WTC11 (cell line): ENCODE measurements around the gene RPL9. TPM values are rescaled to one million over a fixed set of nuclear protein-coding genes. Genes with fewer than 3 reads are reported as not detected.

Experiments
- ATAC-seq: fragments of 200-7000 bp; cut with Tn5 transposase; 2 replicates; pipeline ENCODE4 v1.10.0; 2021; ENCODE audit warnings: mild to moderate bottlenecking, moderate library complexity
- CTCF ChIA-PET: fragments of 300-600 bp; sonication (Branson Sonifier 250); formaldehyde crosslinking; loops from one replicate; lab custom pipeline; 2021; ENCODE audit warnings: antibody characterized with exemption; lab: Charles Lee
- POLR2A ChIA-PET: fragments of 350-600 bp; sonication (Branson Sonifier 250); formaldehyde crosslinking; loops from one replicate; lab custom pipeline; 2021; ENCODE audit warnings: antibody characterized with exemption; lab: Charles Lee
- DNase-seq: peaks from one replicate; pipeline ENCODE4 v3.0.0; 2021; ENCODE audit warnings: low spot score
- H3K27ac Mint-ChIP-seq: 2 replicates; pipeline ENCODE4 v1.8.0; 2021; ENCODE audit warnings: mixed read lengths
- H3K27me3 Mint-ChIP-seq: 2 replicates; pipeline ENCODE4 v1.8.0; 2021; ENCODE audit warnings: low read depth, mild to moderate bottlenecking, moderate library complexity, mixed read lengths
- H3K36me3 Mint-ChIP-seq: 2 replicates; pipeline ENCODE4 v1.8.0; 2021; ENCODE audit warnings: mixed read lengths
- H3K4me1 Mint-ChIP-seq: 2 replicates; pipeline ENCODE4 v1.8.0; 2022; ENCODE audit warnings: mixed read lengths
- H3K4me3 Mint-ChIP-seq: 2 replicates; pipeline ENCODE4 v1.8.0; 2021; ENCODE audit warnings: mild to moderate bottlenecking, moderate library complexity, mixed read lengths
- H3K9me3 Mint-ChIP-seq: 2 replicates; pipeline ENCODE4 v1.8.0; 2021; ENCODE audit warnings: mixed read lengths
- ATF1 ChIP-seq: sonication (generic); formaldehyde crosslinking; IDR thresholded peaks from 2 replicates; pipeline ENCODE4 v1.8.1; 2023; ENCODE audit warnings: mild to moderate bottlenecking, moderate library complexity, missing genetic modification reagents
- CBFB ChIP-seq: sonication (generic); formaldehyde crosslinking; IDR thresholded peaks from 2 replicates; pipeline ENCODE4 v1.8.1; 2022; ENCODE audit warnings: mild to moderate bottlenecking, low read depth, missing genetic modification reagents
- GABPB1 ChIP-seq: sonication (generic); formaldehyde crosslinking; IDR thresholded peaks from 2 replicates; pipeline ENCODE4 v1.8.1; 2023; ENCODE audit warnings: mild to moderate bottlenecking, missing genetic modification reagents
- GRHL2 ChIP-seq: fragments of 250-450 bp; sonication (Bioruptor Pico); IDR thresholded peaks from 2 replicates; pipeline ENCODE4 v1.8.0; 2022; ENCODE audit warnings: mild to moderate bottlenecking, moderate library complexity; ENCODE audit not compliant: insufficient replicate concordance, severe bottlenecking
- JUN ChIP-seq: sonication (generic); formaldehyde crosslinking; IDR thresholded peaks from 2 replicates; pipeline ENCODE4 v1.8.0; 2023; ENCODE audit warnings: mild to moderate bottlenecking, missing genetic modification reagents
- OVOL2 ChIP-seq: fragments of 250-450 bp; sonication (Bioruptor Pico); IDR thresholded peaks from 2 replicates; pipeline ENCODE4 v1.9.0; 2021; ENCODE audit warnings: mild to moderate bottlenecking, borderline replicate concordance
- RORB ChIP-seq: fragments of 250-450 bp; sonication (Bioruptor Pico); IDR thresholded peaks from 2 replicates; pipeline ENCODE4 v1.9.0; 2021; ENCODE audit warnings: mild to moderate bottlenecking
- SMAD3 ChIP-seq: sonication (generic); formaldehyde crosslinking; IDR thresholded peaks from 2 replicates; pipeline ENCODE4 v1.8.0; 2022; ENCODE audit warnings: missing genetic modification reagents, mild to moderate bottlenecking, borderline replicate concordance
- TCF7 ChIP-seq: sonication (generic); formaldehyde crosslinking; IDR thresholded peaks from 2 replicates; pipeline ENCODE4 v1.8.0; 2022; ENCODE audit warnings: mild to moderate bottlenecking, low read depth, missing genetic modification reagents, moderate library complexity
- ZNF219 ChIP-seq: sonication (generic); formaldehyde crosslinking; IDR thresholded peaks from 2 replicates; pipeline ENCODE4 v1.8.0; 2023; ENCODE audit warnings: missing genetic modification reagents, mild to moderate bottlenecking, borderline replicate concordance
- ZNF416 ChIP-seq: fragments of 250-450 bp; sonication (Bioruptor Pico); IDR thresholded peaks from 2 replicates; pipeline ENCODE4 v1.9.0; 2021; ENCODE audit warnings: mild to moderate bottlenecking, inconsistent platforms
- total RNA-seq: library from RNA; stranded (reverse); gene quantifications from 3 replicates; pipeline ENCODE4 v1.2.3, GENCODE V29; 2021
- TF ChIP-seq, protein P1 (sequence below): sonication (generic); formaldehyde crosslinking; IDR thresholded peaks from 2 replicates; pipeline ENCODE4 v1.8.0; 2022; ENCODE audit warnings: mild to moderate bottlenecking, missing genetic modification reagents
- TF ChIP-seq, protein P2 (sequence below): sonication (generic); formaldehyde crosslinking; conservative IDR thresholded peaks from 2 replicates; pipeline ENCODE4 v1.8.1; 2023; ENCODE audit warnings: mild to moderate bottlenecking, low read depth, missing genetic modification reagents, moderate library complexity
- TF ChIP-seq, protein P3 (sequence below): sonication (generic); formaldehyde crosslinking; IDR thresholded peaks from 2 replicates; pipeline ENCODE4 v1.8.1; 2022; ENCODE audit warnings: mild to moderate bottlenecking, missing genetic modification reagents, moderate library complexity, borderline replicate concordance
- TF ChIP-seq, protein P4 (sequence below): sonication (generic); formaldehyde crosslinking; conservative IDR thresholded peaks from 2 replicates; pipeline ENCODE4 v1.8.1; 2022; ENCODE audit warnings: mild to moderate bottlenecking, missing genetic modification reagents
- TF ChIP-seq, protein P5 (sequence below): sonication (generic); formaldehyde crosslinking; IDR thresholded peaks from 2 replicates; pipeline ENCODE4 v1.8.0; 2022; ENCODE audit warnings: missing genetic modification reagents

The RPL9 gene
- total RNA-seq, 1 experiment from 2014 or later, result 1,191 TPM

DNA sequence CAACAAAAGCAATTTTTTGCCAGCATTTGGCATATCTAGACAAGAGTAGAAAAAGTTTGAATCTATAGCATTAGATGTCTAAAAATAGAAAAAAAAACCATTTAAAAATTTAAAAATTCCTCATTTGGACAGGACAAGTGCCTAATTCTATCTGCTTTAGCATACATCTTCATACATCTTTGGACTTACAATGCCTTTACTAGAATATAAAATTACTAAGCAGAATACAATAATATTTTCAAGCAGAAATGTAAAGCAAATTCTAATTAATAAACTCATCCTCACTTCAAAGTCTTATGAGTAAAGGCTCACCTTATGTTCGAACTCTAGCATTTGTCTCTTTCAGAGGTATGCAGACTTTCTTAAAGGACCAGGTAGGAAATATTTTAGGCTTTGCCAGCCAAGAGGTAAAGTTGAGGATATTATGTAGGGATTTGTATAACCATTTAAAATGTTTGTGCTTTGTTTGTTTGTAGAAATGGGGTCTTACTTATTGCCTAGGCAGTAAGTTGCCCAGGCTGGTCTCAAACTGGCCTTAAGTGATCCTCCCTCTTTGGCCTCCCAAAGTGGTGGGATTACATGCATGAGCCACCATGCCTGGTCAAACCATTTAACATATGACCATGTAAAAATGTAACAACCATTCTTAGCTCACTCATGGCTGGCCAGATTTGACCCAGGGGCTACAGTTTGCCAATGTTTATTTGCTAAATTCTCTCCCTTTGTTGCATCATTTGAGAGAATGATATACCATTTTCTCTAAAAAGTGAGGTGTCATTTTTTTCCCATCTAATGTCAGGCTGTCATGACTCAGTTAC is 39.4 kb upstream of the RPL9 start:
- no peaks in the 10 kb centered on the region for H3K27me3 Mint-ChIP-seq
- DNase-seq (no peak), ATAC-seq (no peak)
- no peak overlapping the region for H3K27ac Mint-ChIP-seq
- H3K9me3 Mint-ChIP-seq, result no peaks in the 10 kb centered on the region
- H3K4me1 Mint-ChIP-seq, result no peaks in the 10 kb centered on the region
- CTCF ChIA-PET, result no interaction called here
- TF ChIP-seq GRHL2 (CRISPR knock-in tag), result no peak
- TF ChIP-seq GABPB1 (CRISPR knock-in tag), result peak; percentile 59; the same call in 1 of the 2 replicates
- H3K4me3 Mint-ChIP-seq, result no peak overlapping the region
- POLR2A ChIA-PET, result no interaction called here
- peaks cover 36% of the 10 kb centered on the region for H3K36me3 Mint-ChIP-seq

DNA sequence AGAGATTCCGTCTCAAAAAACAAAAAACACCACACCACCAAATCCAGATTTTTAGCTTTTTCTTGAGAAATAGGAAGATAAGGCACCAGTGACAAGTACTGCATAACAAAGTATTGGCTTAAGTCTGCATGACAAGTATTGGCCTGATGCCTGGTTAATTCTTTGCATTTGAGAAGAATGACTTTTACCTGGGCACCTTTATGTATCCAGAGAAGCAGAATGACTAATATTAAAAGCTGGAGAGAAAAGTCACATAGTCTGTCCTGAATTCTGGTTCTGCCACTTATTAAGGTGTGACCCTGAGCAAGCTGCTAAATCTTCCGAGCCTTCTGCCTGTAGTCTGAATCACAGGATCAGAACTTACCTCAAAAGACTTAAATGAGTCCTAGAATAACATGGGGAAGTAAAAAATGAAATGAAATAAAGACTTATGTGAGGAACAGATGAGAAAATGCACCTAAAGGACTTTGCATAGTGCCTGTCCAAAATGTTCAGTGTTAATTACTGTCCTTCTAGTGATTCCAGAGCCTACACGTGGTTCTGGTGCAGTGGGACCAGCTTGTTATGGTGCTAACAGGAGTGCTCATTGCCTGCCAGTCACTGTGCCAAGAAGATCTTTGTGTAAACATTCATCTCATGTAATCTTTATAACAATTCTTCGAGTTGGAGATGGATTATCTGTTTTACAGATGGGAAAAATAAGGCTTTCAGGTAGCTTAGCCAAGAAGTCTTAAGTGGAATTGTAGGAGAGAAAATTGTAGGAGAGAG is 36.9 kb upstream of the RPL9 start:
- ATAC-seq, result no peak
- Mint-ChIP-seq H3K27me3 (no peaks in the 10 kb centered on the region), H3K9me3 (no peaks in the 10 kb centered on the region), H3K4me3 (no peak overlapping the region), H3K36me3 (peaks cover 15% of the 10 kb centered on the region)
- CTCF ChIA-PET, result interaction anchor here (1.0 kb wide), 1 partner anchor 60 kb away, joined by 3 read pairs; no protein-coding TSS in a partner anchor
- no peak for DNase-seq
- no peak for TF ChIP-seq OVOL2 (CRISPR knock-in tag)
- TF ChIP-seq RORB (CRISPR knock-in tag), result no peak
- TF ChIP-seq SMAD3 (CRISPR knock-in tag), result no peak
- TF ChIP-seq TCF7, result no peak
- TF ChIP-seq, protein P1, sequence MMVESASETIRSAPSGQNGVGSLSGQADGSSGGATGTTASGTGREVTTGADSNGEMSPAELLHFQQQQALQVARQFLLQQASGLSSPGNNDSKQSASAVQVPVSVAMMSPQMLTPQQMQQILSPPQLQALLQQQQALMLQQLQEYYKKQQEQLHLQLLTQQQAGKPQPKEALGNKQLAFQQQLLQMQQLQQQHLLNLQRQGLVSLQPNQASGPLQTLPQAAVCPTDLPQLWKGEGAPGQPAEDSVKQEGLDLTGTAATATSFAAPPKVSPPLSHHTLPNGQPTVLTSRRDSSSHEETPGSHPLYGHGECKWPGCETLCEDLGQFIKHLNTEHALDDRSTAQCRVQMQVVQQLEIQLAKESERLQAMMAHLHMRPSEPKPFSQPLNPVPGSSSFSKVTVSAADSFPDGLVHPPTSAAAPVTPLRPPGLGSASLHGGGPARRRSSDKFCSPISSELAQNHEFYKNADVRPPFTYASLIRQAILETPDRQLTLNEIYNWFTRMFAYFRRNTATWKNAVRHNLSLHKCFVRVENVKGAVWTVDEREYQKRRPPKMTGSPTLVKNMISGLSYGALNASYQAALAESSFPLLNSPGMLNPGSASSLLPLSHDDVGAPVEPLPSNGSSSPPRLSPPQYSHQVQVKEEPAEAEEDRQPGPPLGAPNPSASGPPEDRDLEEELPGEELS (CRISPR knock-in tag), result no peak
- TF ChIP-seq, protein P2, sequence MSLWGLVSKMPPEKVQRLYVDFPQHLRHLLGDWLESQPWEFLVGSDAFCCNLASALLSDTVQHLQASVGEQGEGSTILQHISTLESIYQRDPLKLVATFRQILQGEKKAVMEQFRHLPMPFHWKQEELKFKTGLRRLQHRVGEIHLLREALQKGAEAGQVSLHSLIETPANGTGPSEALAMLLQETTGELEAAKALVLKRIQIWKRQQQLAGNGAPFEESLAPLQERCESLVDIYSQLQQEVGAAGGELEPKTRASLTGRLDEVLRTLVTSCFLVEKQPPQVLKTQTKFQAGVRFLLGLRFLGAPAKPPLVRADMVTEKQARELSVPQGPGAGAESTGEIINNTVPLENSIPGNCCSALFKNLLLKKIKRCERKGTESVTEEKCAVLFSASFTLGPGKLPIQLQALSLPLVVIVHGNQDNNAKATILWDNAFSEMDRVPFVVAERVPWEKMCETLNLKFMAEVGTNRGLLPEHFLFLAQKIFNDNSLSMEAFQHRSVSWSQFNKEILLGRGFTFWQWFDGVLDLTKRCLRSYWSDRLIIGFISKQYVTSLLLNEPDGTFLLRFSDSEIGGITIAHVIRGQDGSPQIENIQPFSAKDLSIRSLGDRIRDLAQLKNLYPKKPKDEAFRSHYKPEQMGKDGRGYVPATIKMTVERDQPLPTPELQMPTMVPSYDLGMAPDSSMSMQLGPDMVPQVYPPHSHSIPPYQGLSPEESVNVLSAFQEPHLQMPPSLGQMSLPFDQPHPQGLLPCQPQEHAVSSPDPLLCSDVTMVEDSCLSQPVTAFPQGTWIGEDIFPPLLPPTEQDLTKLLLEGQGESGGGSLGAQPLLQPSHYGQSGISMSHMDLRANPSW (CRISPR knock-in tag), result no peak
- no peak for TF ChIP-seq JUN
- TF ChIP-seq ATF1, result no peak
- no peak for TF ChIP-seq ZNF219 (CRISPR knock-in tag)
- TF ChIP-seq, protein P3, sequence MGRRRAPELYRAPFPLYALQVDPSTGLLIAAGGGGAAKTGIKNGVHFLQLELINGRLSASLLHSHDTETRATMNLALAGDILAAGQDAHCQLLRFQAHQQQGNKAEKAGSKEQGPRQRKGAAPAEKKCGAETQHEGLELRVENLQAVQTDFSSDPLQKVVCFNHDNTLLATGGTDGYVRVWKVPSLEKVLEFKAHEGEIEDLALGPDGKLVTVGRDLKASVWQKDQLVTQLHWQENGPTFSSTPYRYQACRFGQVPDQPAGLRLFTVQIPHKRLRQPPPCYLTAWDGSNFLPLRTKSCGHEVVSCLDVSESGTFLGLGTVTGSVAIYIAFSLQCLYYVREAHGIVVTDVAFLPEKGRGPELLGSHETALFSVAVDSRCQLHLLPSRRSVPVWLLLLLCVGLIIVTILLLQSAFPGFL, result no peak
- TF ChIP-seq, protein P4, sequence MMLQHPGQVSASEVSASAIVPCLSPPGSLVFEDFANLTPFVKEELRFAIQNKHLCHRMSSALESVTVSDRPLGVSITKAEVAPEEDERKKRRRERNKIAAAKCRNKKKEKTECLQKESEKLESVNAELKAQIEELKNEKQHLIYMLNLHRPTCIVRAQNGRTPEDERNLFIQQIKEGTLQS (CRISPR knock-in tag), result no peak
- TF ChIP-seq, protein P5, sequence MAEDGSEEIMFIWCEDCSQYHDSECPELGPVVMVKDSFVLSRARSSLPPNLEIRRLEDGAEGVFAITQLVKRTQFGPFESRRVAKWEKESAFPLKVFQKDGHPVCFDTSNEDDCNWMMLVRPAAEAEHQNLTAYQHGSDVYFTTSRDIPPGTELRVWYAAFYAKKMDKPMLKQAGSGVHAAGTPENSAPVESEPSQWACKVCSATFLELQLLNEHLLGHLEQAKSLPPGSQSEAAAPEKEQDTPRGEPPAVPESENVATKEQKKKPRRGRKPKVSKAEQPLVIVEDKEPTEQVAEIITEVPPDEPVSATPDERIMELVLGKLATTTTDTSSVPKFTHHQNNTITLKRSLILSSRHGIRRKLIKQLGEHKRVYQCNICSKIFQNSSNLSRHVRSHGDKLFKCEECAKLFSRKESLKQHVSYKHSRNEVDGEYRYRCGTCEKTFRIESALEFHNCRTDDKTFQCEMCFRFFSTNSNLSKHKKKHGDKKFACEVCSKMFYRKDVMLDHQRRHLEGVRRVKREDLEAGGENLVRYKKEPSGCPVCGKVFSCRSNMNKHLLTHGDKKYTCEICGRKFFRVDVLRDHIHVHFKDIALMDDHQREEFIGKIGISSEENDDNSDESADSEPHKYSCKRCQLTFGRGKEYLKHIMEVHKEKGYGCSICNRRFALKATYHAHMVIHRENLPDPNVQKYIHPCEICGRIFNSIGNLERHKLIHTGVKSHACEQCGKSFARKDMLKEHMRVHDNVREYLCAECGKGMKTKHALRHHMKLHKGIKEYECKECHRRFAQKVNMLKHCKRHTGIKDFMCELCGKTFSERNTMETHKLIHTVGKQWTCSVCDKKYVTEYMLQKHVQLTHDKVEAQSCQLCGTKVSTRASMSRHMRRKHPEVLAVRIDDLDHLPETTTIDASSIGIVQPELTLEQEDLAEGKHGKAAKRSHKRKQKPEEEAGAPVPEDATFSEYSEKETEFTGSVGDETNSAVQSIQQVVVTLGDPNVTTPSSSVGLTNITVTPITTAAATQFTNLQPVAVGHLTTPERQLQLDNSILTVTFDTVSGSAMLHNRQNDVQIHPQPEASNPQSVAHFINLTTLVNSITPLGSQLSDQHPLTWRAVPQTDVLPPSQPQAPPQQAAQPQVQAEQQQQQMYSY (CRISPR knock-in tag), result no peak
- no peak for TF ChIP-seq ZNF416 (CRISPR knock-in tag)
- no peak for TF ChIP-seq CBFB (CRISPR knock-in tag)
- TF ChIP-seq, all 79 proteins: peak for 0
- Mint-ChIP-seq H3K27ac (no peak overlapping the region), H3K4me1 (no peaks in the 10 kb centered on the region)
- POLR2A ChIA-PET, result no interaction called here
